SK-N-DZ (cell line): ENCODE results near the gene IPCEF1.
A peak's percentile ranks its signal among the peaks of the same experiment; 100 is the strongest.

Experiments
- DNase-seq: peaks from one replicate; pipeline ENCODE4 v3.0.0-alpha.2; 2015; ENCODE audit warnings: low spot score

IPCEF1 gene

DNA sequence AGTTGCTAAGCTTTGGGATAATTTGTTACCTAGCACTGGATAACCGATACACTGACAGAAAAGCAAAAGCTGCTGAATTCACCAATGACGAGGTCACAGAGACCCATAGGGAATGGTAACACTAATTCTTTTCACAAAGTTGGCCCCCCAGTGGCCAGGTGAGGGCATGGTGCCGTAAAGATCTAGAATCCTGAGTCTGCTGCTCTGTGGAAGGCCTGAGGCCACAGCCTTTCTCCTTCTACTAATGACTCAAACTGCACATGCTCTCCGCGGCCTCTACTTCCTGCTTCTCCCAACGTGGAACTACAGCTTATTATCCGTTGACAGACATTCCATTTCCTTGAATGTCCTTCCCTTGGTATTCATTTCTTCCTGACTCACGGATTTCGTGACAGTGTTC, 190.5 kb downstream of the IPCEF1 start:
- no peak for DNase-seq

DNA sequence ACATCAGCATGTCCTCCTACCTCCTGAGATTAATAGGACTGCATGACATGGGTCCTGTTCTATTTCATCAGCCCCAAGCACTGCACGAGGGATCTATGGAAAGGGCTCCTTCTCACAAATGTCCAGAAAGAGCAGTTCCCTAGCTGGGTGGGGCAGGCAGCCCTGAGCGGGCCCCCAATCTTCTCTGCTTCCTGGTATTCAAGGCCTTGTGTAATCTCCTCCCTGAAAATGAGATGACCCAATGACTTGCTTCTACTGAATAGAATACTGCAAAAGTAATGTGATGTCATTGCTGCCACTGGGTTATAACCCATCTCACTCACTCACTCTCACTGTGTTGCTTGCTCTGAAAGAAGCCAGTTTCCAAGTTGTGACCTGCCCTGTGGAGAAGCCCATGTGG, 191.1 kb downstream of the IPCEF1 start:
- DNase-seq, result no peak

DNA sequence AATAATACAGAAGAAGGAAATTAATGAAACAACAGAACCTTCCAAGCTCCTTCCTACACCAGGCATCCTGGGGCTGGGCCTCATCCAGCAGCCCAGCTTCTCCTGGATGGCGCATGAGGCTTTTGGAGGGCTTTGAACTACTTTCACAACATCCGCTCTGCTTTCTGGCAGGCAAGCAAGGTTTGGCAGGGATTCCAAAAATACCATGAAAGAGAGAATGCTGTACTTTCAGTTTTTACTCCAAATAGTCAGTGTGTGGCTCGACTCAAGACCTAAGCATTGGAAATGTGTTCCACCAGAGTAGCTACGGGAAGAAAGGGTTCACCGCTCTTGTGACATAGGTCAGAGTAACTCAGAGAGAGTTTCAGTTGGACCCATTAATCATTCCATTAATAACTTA, 192.2 kb downstream of the IPCEF1 start:
- DNase-seq, result no peak

DNA sequence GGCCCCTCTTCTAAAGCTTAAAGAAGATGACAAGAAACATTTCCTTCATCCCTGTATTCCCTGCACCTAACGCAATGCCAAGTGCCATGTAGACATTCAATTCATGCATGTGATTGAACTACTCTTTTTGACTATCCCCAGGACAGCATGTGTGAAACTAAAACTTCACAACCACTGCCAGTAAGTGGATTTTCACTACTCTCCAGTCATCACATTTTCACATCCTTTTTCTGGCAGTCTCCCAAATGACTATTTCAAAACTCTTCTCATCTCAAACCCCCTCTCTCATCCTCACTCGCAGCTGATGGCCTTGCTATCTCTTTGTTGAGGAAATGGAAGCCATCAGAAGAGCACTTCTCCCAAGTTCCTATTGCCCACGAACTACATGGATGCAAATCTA, 194.9 kb downstream of the IPCEF1 start:
- DNase-seq, result no peak

DNA sequence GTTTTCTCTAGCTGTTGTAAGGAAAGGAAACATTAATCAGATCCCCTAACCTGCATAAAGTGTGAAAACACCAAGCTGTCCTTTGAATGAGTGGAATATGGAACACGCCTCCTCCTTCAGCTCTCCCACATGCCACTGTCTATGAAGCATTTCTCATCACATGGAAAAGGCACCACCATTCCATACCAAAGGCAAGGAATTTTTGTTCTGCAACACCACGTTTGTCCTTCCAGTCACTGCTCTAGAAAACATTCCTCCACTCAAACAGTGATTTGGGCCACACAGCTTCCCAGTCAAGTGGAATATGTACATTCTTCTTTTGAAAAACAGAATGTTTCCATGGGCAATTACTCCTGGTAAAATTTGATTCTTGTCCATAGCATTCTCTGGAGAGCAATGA, 197.5 kb downstream of the IPCEF1 start:
- no peak for DNase-seq

DNA sequence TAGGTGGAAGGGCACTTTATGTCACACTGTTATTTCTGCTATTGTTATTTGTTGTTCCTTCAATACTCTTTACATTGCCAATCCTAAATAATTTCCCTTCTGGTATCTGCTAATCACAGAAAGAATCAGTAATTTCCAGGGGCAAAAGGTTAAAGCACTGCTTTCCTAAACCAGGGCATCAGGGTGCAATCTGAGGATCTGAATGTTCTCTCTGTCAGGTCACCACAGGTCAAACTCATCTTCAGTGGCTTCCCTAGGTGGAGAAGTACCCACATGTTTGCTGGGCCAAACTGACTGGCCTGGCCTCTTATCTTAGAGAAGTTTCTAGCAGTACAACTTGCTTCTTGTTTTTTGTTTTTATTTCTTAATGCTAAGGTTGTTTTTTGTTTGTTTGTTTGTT, 198.9 kb downstream of the IPCEF1 start:
- no peak for DNase-seq

DNA sequence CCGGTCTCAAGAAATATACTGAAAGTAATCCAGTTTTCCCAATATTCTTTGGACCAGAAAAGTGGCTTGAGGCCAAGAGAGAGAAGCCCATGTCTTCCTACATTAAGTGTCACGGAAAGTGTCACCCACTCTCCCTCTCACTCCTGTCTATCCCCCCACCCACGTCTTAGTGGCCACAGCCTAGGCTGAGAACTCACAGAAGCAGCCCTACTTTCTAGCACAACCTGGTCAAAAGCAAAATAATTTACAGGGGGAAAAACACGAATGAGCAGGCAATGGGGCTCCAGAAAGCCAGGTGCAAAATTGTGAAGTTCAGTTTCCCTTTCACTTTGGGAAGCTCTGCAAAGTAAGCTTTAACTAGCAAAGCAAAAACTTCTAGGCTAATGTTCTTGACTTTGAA, 199.5 kb downstream of the IPCEF1 start:
- no peak for DNase-seq

DNA sequence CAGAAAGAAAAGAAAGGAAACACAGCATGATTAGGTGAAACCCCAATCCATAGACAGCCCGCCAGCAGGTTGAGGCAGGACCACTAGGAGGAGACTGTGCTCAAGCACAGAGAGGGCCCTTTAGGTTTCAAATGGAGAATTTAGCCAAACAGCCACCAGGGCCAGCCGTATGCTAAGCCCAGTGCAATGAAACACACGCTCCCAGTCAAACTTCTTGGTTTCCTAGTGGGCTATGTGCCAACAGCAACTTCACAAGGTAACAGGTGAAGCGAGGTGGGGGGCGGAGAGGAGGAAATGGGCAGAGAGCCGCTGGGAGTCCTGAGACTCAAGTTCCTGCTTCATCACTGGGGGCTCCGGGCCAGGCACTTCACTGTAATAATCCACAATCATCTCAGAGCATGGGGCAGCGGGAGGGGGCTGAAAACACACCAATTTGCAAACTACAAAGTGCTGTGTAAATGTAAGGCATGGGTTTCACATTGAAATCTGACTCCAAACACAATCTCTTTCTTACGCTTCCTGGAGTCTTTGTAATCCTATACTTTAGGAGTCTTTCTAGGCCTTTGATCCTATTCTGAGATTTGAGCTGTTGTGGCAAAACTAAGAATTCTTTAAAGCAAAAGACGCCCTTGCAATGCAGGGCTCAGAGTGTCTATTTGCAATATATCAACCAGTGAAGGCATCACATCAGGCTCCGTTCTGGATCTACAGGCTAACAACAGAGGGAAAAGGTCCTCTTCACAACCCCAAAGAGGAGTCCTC, 200.3 kb downstream of the IPCEF1 start:
- no peak for DNase-seq

DNA sequence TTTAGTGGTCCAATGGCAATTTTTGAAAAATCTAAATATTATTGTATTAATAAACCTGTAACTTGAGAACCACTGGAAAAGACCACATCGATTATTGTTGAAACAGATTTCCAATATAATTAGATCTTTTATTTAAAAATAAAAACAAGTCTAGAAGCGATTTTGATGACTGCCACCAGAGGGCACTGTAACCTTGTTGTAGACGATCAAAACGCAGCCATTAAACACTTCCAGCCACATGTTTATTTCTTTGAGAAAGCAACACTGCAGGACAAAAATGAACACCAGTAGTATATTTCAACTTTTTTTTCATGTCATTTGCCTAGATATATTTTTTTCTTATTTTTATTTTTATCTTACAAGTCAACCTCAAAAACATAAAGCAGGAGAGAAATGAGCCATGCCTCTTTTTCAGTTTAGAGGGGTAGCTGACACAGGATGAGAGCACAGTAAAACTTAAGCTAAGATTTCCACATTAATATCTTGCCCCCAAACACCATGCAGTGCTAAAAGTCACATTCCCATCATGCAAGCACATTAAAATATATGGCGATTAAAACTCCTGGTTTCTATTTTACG, 202.1 kb downstream of the IPCEF1 start:
- peak; percentile 54 for DNase-seq

DNA sequence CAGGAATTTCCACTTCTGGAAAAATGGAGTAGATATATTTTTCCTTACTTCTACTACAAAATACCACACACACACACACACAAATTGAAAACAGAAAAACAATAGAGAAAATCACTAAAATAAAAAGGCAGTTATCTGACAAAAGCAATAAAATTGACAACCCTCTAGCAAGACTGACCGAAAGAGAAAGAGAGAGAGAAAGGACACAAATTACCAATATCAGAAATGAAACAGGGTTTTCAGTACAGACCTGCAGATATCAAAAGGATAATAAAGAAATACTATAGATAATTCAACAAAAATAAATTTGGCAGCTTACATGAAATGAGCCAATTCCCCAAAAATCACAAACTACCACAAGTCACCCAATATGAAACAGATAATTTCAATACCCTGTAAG, 212.8 kb downstream of the IPCEF1 start:
- DNase-seq, result no peak

DNA sequence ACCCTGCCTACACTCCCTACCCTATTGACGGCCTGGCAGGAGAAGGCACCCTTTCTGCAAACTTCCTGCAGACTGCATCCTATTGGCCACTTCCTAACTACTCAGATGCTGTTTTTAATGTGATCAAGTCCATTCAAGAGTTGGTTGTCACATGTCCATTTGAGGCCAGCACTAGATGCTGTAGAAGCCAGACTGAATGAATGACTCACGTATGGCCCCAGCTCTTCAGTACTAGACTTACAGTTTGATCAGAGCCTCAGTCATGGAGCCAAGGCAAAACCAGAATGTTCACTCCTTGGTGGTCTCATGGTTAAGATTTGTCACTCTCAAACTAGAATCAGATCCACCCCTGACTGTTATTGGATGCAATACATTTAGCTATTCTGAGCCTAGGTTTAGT, 215.9 kb downstream of the IPCEF1 start:
- DNase-seq, result no peak

DNA sequence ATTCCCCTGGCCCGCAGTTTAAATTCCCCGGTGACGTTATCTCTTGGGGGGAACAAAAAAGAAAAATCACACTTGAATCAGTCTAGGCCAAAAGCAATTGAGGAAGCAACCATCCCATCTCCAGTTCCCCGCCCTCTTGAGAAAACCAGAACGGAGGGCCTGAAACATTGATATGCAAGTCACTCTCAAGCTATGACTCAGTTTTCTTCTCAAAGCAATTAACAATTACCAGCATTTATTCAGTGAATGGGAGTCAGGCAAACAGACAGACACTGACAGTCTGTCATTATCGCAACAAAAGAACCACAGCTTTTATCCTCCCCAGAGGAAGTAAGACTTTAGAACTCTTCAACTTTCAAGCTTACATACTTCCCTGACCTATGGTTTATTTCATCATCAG, 216.7 kb downstream of the IPCEF1 start:
- DNase-seq, result no peak

DNA sequence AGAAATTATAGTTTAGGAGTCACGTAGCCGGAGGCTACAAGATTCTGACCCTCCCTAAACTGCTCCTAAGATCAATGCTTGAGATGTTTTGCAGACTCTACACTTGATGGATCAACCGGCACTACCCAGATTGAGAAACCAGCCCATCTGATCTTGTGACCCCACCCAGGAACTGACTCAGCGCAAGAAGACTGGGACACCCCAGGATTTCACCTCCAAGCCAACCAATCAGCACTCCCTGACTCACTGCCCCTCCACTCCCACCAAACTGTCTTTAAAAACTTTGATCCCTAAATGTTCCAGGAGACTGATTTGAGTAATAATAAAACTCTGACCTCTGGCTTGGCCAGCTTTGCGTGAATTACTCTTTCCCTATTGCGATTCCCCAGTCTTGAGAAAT, 217.8 kb downstream of the IPCEF1 start:
- DNase-seq, result no peak

DNA sequence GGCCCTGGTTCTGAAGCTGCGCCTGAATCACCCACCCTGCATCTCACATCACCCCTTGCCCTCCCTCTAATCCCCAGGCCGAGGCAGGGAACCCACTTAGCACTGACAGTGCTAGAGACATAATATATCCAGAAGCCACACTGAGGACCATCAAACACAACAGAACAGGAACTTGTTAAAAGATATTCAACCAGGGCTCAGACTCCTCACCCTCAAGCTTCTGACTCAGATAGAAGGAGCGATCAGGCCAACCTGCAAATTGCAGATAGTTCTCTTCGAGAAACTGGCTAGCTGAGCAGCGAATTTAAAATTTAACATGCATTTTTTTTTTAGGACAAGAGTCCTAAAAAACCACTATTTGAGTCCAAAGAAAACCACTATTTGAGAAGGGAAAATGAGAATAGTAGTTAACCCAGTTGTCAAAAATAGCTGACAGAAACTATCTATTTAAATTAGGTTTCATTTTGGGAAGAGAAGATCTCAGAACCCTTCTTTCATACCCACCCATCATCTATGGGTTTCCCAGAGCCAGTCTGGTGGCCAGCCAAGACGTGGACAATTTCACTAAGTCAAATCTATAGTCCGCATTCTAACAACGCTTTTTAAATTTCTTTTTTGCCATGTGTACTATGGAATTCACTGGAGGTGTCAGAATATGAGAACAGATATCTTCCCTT, 222.0 kb downstream of the IPCEF1 start:
- DNase-seq, result no peak

DNA sequence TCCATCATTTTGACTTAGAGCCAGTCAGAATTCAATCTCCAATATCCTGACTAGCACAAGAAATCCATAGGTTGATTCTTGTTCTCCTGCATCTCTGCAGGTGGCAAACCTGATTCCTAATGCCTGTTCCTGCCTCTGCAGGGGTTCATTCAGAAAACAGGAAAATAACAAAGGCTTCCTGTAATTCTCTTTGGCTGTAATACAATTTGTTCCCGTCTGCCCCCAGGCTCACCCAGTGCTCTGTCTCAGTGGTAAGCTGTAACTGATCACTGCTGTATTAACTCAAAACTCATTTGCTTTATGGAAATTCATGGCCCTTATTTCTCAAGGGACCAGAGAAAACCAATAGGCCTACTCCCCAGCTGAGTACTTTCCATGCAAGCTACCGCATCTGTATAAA, 228.9 kb downstream of the IPCEF1 start:
- DNase-seq, result no peak

DNA sequence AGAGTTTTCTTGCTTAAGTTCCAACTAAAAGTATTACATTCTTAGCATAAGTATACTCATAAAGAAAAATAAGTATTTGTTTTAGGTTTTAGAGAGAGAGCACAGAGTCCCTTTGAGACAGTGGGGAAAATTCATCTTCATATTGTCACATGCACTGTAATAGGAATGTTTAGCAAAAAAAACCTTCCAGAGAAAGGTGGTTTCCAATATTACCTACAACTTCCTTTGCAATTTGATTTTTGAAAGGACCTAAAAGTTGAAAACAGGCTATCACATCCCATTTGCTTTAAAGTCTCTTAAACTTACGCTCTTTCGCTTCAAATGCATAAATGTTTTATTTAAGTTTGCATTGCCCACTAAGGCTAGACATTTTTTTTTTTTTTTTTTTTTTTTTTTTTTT, 231.2 kb downstream of the IPCEF1 start:
- DNase-seq, result no peak

DNA sequence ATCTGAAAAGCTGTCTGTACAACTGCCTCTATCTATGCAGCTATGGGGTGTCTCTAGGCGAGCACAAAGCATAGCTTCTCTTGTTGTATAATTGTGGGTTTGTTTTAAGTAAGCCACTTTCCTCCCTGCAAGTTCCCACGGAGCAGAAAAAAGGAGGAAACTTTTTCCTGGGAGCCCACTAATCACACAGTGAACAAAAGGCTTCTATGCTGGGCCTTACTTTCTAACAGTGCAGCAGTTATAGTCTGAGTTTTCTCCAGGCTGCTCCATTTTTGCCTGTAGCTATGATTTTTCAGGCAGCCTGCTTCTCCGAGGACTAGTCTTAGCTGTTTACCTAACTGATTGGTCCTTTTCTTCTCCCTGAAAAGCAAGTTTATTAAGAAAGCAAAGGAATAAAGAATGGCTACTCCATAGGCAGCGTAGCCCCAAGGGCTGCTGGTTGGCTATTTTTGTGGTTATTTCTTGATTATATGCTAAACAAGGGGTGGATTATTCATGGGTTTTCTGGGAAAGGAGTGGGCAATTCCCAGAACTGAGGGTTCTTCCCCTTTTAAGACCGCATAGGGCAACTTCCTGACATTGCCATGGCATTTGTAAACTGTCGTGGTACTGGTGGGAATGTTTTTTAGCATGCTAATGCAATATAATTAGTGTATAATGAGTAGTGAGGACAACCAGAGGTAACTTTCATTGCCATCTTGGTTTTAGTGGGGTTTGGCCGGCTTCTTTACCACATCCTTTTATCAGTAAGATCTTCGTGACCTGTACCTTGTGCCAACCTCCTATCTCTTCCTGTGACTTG, 233.2 kb downstream of the IPCEF1 start:
- DNase-seq, result no peak

DNA sequence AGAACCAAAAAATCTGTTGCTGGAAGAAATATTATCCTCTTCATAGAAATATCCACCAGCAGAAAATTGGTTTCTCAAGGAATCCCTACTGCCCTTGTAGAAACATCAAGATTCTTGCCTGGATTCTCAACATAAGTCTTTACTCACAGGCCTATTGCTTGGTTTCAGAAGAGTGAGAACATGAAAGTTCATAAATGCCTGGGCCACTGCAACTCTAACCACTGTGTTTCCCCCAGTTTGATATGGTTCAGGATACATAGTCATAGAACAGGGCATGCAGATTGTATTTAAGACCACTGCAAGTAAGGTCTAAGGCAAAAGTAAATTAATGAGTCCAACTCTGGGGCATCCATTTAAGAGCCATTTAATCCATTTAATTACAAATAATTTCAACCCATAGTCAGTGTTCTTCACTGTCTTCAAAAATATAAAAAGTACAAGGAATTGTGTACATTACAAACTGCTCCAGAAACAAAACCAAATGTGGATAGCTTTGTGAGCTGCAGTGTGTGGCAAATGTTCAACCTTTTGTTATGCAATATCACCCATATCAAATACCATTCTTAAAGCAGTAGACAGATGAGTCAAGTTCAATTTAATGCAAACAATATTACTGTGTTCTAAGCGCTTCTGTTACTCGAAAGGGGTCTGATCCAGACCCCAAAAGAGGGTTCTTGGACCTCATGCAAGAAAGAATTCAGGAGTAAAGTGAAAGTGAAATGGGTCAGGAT, 234.2 kb downstream of the IPCEF1 start:
- no peak for DNase-seq

DNA sequence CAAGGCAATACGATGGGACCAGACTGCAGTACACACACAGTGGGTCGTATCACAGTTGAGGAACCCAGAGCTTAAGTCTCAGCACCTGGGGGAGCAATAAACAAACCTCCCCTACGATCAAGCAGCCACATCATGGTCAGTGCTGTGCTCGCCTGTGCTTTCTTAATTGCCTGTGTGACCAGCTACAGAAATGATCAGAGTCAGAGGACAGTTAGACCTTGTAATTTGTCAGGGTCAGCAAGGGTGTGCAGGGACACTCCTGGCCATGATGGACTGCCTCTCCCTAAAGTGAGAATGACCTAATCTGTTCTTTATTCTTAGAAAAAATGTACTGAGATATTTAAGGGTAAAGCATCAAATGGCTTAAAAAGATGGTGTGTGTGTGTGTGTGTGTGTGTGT, 239.1 kb downstream of the IPCEF1 start:
- no peak for DNase-seq

DNA sequence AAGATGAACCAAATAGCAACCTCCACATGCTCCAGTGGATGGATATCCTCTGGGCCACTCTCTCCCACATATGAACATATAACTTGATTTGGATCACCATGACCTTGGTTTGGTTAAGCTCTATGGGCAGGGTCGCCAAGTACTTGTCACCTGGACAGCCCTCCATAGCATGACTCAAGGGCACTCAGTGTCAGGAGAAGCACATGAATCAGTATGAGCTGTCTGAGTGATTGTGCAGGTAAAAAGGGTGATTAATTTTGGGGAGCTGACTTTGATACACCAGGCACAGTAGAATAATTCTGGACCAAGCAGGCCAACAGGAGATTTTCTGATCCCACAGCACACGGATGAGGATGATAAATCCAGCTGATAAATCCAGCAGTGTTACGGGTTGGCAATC, 243.2 kb downstream of the IPCEF1 start:
- DNase-seq, result no peak

DNA sequence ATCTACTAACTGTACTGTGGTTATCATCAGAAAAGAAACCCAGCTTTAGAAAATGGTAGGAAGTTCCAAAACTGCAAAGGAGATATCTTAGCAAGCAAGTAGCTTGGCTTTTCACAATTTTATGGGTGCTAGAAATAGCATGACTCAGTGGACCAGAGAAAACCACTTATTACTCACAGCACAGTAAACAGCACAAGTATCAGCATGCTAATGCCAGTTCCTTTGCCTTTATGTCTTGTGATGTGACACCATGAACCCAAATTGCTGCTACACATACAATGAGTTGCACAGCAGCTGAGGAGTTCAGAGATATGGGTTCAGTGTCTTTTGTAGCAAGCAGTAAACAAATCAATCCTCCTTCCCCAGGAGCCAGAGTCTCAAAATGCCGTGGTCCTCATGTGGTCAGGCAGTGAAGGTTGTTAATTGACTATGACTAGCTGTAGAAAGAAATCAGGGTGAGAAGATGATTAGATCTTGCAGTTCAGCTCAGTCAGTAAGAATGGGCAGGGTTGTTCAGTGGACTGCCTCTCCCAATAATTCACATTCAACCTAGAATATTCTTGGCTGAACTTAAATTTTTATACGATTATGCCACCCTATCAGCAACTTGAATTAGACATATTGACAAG, 244.3 kb downstream of the IPCEF1 start:
- no peak for DNase-seq
